Stimulated activated naive CD4-positive, alpha-beta T cell treated with Interleukin-2 at 50 U/mL for 16 hours (primary cell): ENCODE measurements around the gene TMEM273.

Experiments
- DNase-seq: peaks from one replicate; lab custom pipeline; 2025; lab: John Stamatoyannopoulos, UW

TMEM273 gene

DNA sequence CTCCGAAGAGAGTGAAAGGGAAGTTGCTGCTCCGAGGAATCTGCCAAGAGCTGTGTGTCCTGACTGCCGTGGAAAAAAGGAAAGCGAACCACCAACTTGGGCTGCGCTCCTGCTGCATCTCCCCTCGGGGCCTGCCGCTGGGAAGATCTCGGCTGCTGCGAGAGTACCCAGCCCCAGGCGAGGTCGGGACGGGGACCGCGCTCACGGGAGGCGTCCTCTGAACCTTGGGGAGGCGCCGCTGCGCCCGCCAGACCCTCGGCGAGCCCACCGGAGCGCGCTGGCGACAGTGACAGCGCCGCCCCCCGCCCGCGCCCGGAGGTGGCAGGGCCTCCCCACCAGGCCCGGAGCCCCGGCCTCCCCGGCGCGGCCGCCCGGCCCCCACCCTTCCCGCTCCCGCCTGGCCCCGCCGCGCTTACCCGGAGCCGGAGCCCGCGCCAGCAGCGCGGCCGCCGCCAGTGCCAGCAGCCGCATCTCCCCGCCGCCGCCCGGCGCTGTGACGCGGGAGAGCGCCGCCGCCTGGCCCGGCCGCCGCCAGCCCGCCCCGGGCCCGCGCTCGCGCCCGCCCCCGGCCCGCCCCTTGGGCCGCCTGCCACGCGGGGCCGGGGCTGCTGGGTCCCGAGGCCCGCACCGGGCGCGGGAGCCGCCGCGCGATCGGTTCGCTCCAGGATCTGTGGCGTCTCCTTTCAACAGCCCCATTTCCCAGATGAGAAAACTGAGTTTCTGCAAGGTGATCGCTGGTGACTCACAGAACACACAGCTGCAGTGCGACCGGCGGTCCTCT lies 73.0 kb downstream of the TMEM273 start, which contains the start of gene VSTM4:
Gene VSTM4 (minus strand): TSS at position 508 of the 781 bp plus-strand sequence. CDS start 37 bp downstream, at position 471.
- DNase-seq = no peak

GRCh38 chr10:49114718-49115014 lies 73.5 kb downstream of the TMEM273 start:
- DNase-seq = no peak

DNA sequence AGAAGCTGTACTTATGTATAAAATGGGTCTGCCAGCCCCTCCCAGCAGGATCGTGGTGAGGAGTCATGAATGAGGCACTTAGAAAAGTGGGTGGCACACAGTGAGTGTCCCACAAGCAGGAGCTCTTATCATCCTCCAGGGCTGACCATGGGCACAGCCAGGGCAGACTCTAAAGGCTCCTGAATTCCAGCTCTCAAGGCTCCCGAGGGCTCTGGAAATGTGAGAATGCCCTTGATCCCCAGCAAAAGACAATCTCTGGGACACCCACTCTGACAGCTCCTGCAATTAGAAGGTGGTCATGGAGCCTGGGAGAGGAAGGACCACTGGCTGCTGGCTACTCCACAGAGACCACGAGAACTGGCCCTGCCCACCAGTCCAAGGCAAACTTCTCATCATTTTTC lies 74.5 kb downstream of the TMEM273 start:
- DNase-seq = no peak

GRCh38 chr10:49112851-49113250 lies 75.3 kb downstream of the TMEM273 start:
- DNase-seq = no peak

GRCh38 chr10:49112098-49112497 lies 76.1 kb downstream of the TMEM273 start:
- DNase-seq = no peak

DNA sequence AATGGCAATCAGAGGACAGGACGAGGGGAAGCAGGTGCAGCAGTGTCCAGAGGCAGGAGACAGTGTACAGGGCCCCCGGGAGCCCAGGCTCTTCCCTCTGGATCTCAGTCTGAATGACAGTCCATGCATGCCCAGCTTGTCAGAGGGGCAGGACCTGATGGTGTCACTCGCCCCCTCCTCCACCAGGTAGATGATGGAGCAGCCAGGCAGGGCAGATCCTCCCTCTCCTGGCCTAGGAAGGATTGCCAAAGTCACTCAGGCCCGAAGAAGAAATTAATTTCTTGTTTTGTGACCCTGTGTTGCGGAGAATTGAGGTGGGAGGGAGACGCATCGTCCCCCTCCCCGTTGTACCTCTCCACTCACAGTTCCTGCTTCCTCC lies 76.9 kb downstream of the TMEM273 start:
- no peak for DNase-seq

DNA sequence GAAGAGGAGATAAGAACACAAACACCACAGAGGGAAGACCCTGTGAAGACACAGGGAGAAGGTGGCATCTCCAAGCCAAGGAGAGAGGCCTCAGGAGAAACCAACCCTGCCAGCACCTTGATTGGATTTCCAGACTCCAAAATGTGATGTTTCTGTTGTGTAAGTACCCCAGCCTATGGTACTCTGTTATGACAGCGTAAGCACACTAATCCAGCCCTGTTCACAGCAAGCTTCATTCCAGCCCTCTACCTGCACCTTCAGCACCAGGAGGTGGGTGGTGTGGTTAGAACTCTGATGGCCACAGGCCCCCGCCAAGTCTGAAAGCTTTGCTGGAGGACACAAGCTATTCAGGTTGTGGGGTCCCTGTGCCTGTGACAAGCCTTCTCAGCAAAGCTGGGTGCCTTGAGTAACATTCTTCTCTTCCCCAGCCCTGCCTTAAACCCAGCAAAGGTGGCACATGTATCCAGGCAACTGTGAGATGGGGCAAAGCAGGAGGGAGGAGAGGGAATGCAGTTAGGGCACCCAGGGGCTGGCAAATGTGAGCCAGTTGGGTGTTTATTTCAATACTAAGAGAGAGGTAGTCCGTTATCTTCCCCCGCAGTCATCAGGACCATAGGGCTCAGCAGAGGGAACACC lies 77.4 kb downstream of the TMEM273 start:
- no peak for DNase-seq

GRCh38 chr10:49109669-49110340 lies 78.4 kb downstream of the TMEM273 start:
- DNase-seq = no peak

DNA sequence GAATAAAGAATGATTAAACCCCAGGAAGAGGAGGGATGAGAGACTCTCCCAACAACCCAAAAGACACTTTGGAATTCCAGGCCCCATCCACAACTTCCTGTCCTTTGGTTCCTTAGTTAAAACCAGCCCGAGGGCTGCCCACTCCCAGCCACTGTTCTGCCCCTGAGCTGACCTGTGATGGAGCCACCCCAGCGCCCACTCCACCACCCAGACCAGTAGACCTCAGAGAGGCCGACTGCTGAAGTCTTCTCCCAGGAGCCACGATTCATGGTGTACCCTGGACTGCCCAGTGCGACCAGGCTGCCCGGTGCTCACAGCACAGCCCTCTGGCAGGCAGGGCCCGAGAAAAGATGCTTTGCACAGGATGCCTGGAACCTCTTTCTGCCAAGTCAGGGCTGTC lies 79.5 kb downstream of the TMEM273 start:
- no peak for DNase-seq

- DNase-seq = no peak
Observed at GRCh38 chr10:49107887-49108267, 80.3 kb downstream of the TMEM273 start.

GRCh38 chr10:49107111-49107886 lies 80.9 kb downstream of the TMEM273 start:
- DNase-seq = no peak

GRCh38 chr10:49106451-49106850 lies 81.7 kb downstream of the TMEM273 start:
- DNase-seq = no peak

DNA sequence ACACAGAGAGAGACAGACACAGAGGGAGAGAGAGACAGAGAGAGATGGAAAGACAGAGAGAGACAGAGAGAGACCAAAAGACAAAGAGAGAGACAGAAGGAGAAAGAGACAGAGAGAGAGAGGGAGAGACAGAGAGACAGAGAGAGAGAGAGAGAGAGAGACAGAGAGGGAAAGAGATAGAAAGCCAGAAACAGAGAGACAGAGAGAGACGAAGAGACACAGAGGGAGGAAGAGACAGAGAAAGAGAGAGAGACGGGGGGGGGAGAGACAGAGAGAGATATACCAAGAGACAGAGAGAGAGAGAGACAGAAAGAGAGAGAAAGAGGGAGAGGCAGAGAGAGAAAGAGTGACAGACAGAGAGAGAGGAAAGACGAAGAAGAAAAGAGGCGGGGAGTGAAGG lies 83.1 kb downstream of the TMEM273 start:
- no peak for DNase-seq
